ENCODE measurements around the gene GTPBP10.
A peak's percentile ranks its signal among the peaks of the same experiment; 100 is the strongest.

DNA sequence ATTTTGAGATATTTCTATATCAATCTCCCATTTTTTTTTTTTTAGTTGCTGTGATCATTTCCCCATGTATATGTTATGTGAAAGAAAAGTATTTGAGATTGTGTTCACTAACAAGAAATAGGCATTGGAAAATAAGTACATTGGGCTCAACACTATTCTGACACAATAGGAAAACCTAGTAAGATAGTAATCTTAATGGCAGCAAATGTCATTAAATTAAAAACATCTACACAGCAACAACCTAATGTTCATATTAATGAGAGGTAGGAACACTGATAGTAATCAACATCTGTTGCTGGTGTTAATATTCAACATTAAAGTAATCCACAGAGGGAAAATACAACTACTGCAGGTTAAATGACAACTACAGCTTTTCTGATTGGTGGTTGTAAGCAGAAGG lies 1.5 kb upstream of the GTPBP10 start:
- TF ChIP-seq GATA2 (IDR thresholded peaks at IDR 0.05; ENCODE audit: low read depth, low read length) (no peak), GATA3 (IDR thresholded peaks at IDR 0.05; ENCODE audit: low read depth, low read length) (peak; percentile 73)

Data from SH-SY5Y (cell line).